Lower lobe of right lung (tissue), 2 donors: ENCODE data around the gene CS. TPM values are rescaled to one million over a fixed set of nuclear protein-coding genes. Genes with fewer than 3 reads are reported as not detected.
A peak's percentile ranks its signal among the peaks of the same experiment; 100 is the strongest.
"Not testable (repeated sequence)": the region's sequence is repeated elsewhere in the genome, so short reads cannot be mapped to it uniquely, and the experiment has no call there.

Experiments used
- ATAC-seq, 2 donors: fragments of 200-7000 bp; cut with Tn5 transposase; one replicate each; pipeline ENCODE4 v1.9.1; 2020 to 2022; ENCODE audit warnings: mild to moderate bottlenecking in 2 of 2, moderate library complexity in 2 of 2
- DNase-seq: peaks from one replicate; pipeline ENCODE4 v3.0.0-alpha.2; 2020
- H3K27ac ChIP-seq: fragments of 200-600 bp; one replicate; pipeline ENCODE4 v1.8.0; 2022
- H3K27me3 ChIP-seq: fragments of 200-600 bp; one replicate; pipeline ENCODE4 v1.8.0; 2022; ENCODE audit warnings: low read depth
- H3K36me3 ChIP-seq: fragments of 200-600 bp; one replicate; pipeline ENCODE4 v1.8.0; 2022; ENCODE audit warnings: mild to moderate bottlenecking
- H3K4me1 ChIP-seq: fragments of 200-600 bp; one replicate; pipeline ENCODE4 v1.8.0; 2022
- H3K4me3 ChIP-seq: fragments of 200-600 bp; one replicate; pipeline ENCODE4 v1.8.0; 2022; ENCODE audit warnings: mild to moderate bottlenecking
- H3K9me3 ChIP-seq: fragments of 200-600 bp; one replicate; pipeline ENCODE4 v1.8.0; 2022
- CTCF ChIP-seq: fragments of 200-600 bp; IDR thresholded peaks from one replicate; pipeline ENCODE4 v1.8.0; 2022; ENCODE audit warnings: antibody characterized with exemption, mild to moderate bottlenecking
- intact Hi-C: fragments of 100-400 bp; cut with DNase I; formaldehyde crosslinking; loops from one replicate; pipeline ENCODE4 v1.11.0; 2022
- long read RNA-seq: library from polyadenylated mRNA; unstranded; transcript quantifications from one replicate; pipeline ENCODE4 v2.0.0, GENCODE V29; 2021
- total RNA-seq: library from RNA; stranded (reverse); fragmentation: NEBNext Ultra II Directional; extraction: Animal tissue kit (Norgen Biotek cat#: 25700); gene quantifications from one replicate; pipeline ENCODE4 v1.2.1, GENCODE V29; 2021
- donor health status: DM: no; HTN: yes; CAD: no; lungs with severe emphysema.

CS gene
- total RNA-seq: 175 TPM
- long read RNA-seq, transcript CS-201 (11 exons, 2,975 nt): major isoform, 186 of 244 reads
- long read RNA-seq, partial matches to known transcripts: 27 of 244 reads
- long read RNA-seq, other reads (novel, unspliced or antisense): 26 of 244 reads

- H3K27me3 ChIP-seq: no peaks in the 10 kb centered on the region
- H3K36me3 ChIP-seq: peaks cover 18% of the 10 kb centered on the region
- DNase-seq: peak; percentile 99
- peak within 1 kb of the TSS; percentile 94 for H3K27ac ChIP-seq
- TF ChIP-seq CTCF: no peak
- H3K4me3 ChIP-seq: peak within 1 kb of the TSS; percentile 70
- H3K4me1 ChIP-seq: peaks cover 57% of the 10 kb centered on the region
- intact Hi-C loops: no loop called here
- no peaks in the 10 kb centered on the region for H3K9me3 ChIP-seq
- peak; percentile 99 for ATAC-seq
Observed at GRCh38 chr12:56299853-56300643, at the start of gene CS. Gene CS, minus strand, starts transcription at chr12:56300330. Its CDS starts 129 bp downstream, at chr12:56300201.

GRCh38 chr12:56348776-56349175, 48.6 kb upstream of the CS start:
- Histone ChIP-seq H3K4me1 (no peaks in the 10 kb centered on the region), H3K4me3 (no peak overlapping the region), H3K27ac (no peak overlapping the region), H3K36me3 (peaks cover 100% of the 10 kb centered on the region), H3K27me3 (no peaks in the 10 kb centered on the region), H3K9me3 (no peaks in the 10 kb centered on the region)
- TF ChIP-seq CTCF: no peak
- DNase-seq (no peak), ATAC-seq (no peak)
- intact Hi-C loops: no loop called here

GRCh38 chr12:56347255-56347654, 47.1 kb upstream of the CS start:
- H3K4me3 ChIP-seq, H3K4me1 ChIP-seq, intact Hi-C loops, H3K9me3 ChIP-seq, H3K27ac ChIP-seq, DNase-seq, ATAC-seq, H3K27me3 ChIP-seq: not testable (repeated sequence)
- peaks cover 100% of the 10 kb centered on the region for H3K36me3 ChIP-seq

GRCh38 chr12:56346675-56347074, 46.5 kb upstream of the CS start:
- H3K36me3 ChIP-seq: peaks cover 99% of the 10 kb centered on the region
- H3K9me3 ChIP-seq: no peaks in the 10 kb centered on the region
- ATAC-seq (peak in 1 of 2 donors; percentile 19), DNase-seq (no peak)
- no peak overlapping the region for H3K4me3 ChIP-seq
- TF ChIP-seq CTCF: no peak
- no peaks in the 10 kb centered on the region for H3K27me3 ChIP-seq
- H3K27ac ChIP-seq: no peak overlapping the region
- intact Hi-C loops: no loop called here
- no peaks in the 10 kb centered on the region for H3K4me1 ChIP-seq

GRCh38 chr12:56342290-56342689, 42.2 kb upstream of the CS start:
- ATAC-seq, H3K27ac ChIP-seq, H3K9me3 ChIP-seq, intact Hi-C loops, DNase-seq, H3K4me3 ChIP-seq, H3K27me3 ChIP-seq: not testable (repeated sequence)
- H3K36me3 ChIP-seq: peaks cover 60% of the 10 kb centered on the region
- peaks cover 18% of the 10 kb centered on the region for H3K4me1 ChIP-seq

GRCh38 chr12:56341616-56342015, 41.5 kb upstream of the CS start:
- H3K36me3 ChIP-seq: peaks cover 53% of the 10 kb centered on the region
- no peaks in the 10 kb centered on the region for H3K27me3 ChIP-seq
- no peak overlapping the region for H3K4me3 ChIP-seq
- H3K27ac ChIP-seq: no peak overlapping the region
- intact Hi-C loops: no loop called here
- no peak for TF ChIP-seq CTCF
- DNase-seq: no peak
- no peaks in the 10 kb centered on the region for H3K9me3 ChIP-seq
- peaks cover 18% of the 10 kb centered on the region for H3K4me1 ChIP-seq
- ATAC-seq: no peak
